Sigmoid colon (tissue), 7 donors: ENCODE data around the gene RXFP4. TPM values are rescaled to one million over a fixed set of nuclear protein-coding genes. Genes with fewer than 3 reads are reported as not detected.
"Not testable (repeated sequence)": the region's sequence is repeated elsewhere in the genome, so short reads cannot be mapped to it uniquely, and the experiment has no call there.

Experiments used
- DNase-seq: peaks from one replicate; pipeline ENCODE4 v3.0.0-alpha.2; 2019
- H3K27ac ChIP-seq, 4 donors: fragments of 200-600 bp; sonication (generic); one replicate each; pipeline ENCODE4 v1.5.1; 2016 to 2019; ENCODE audit warnings: mild to moderate bottlenecking in 1 of 4
- H3K27me3 ChIP-seq, 3 donors: fragments of 200-600 bp; sonication (generic); one replicate each; pipeline ENCODE4 v1.5.1; 2019; ENCODE audit warnings: mild to moderate bottlenecking in 1 of 3
- H3K36me3 ChIP-seq, 4 donors: fragments of 200-600 bp; sonication (generic); one replicate each; pipeline ENCODE4 v1.5.1; 2016 to 2019
- H3K4me1 ChIP-seq, 4 donors: fragments of 200-600 bp; sonication (generic); one replicate each; pipeline ENCODE4 v1.5.1; 2017 to 2019
- H3K4me3 ChIP-seq, 4 donors: fragments of 200-600 bp; sonication (generic); one replicate each; pipeline ENCODE4 v1.5.1; 2017 to 2019; ENCODE audit warnings: mild to moderate bottlenecking in 2 of 4, moderate library complexity in 1 of 4
- H3K9me3 ChIP-seq, 4 donors: fragments of 200-600 bp in 3 of 4; sonication (generic) in 3 of 4; one replicate each; pipeline versions ENCODE4 v1.5.1 to v1.6.1; 2013 to 2019
- EP300 ChIP-seq, 4 donors: sonication (generic); formaldehyde crosslinking; IDR thresholded peaks; one replicate each; pipeline ENCODE4 v1.6.1; 2017; ENCODE audit warnings: antibody characterized with exemption in 4 of 4
- POLR2A ChIP-seq, 2 donors: fragments of 450-650 bp; IDR thresholded peaks; one replicate each; pipeline ENCODE4 v1.6.1; 2016; ENCODE audit warnings: antibody characterized with exemption in 2 of 2, mild to moderate bottlenecking in 2 of 2, moderate library complexity in 2 of 2
- POLR2AphosphoS5 ChIP-seq, 4 donors: sonication (generic); formaldehyde crosslinking; IDR thresholded peaks; one replicate each; pipeline ENCODE4 v1.6.1; 2017; ENCODE audit warnings: antibody characterized with exemption in 4 of 4
- WGBS, 2 donors: extraction: QIAGEN DNeasy Blood & Tissue Kit; methylation state at CpG; one replicate each; pipeline ENCODE4 v1.1.7; 2013; 5-methylcytosine and 5-hydroxymethylcytosine counted together
- intact Hi-C: fragments of 100-400 bp; cut with DNase I; formaldehyde crosslinking; loops from one replicate; pipeline ENCODE4 v1.15.1; 2023
- polyA plus RNA-seq, 3 donors: library from polyadenylated mRNA; stranded (reverse); fragments of 200-250 nt; gene quantifications; one replicate each; pipeline ENCODE4 v1.2.3, GENCODE V29; 2013
- total RNA-seq, 4 donors: library from RNA; depleted of rRNA; stranded (reverse); fragments of >200 nt; gene quantifications; one replicate each; pipeline ENCODE4 v1.1.0, GENCODE V29; 2016
- TF ChIP-seq, protein P1 (sequence below), 4 experiments: fragments of 450-650 bp in 3 of 4; fragments of 200-600 bp in 1 of 4; IDR thresholded peaks; one replicate each; pipeline ENCODE4 v1.5.1; 2016 to 2019; ENCODE audit warnings: antibody characterized with exemption in 4 of 4, mild to moderate bottlenecking in 3 of 4, moderate library complexity in 2 of 4
- donor health status: healthy with polysubstance abuse.
- donor health status: Bipolar disorder and iron deficiency.
- donor health status: healthy.

RXFP4 gene
- total and polyA plus RNA-seq, 7 donors: 1.8 to 2.7 TPM; not detected in 5

GRCh38 chr1:155925506-155925905 lies 15.9 kb upstream of the RXFP4 start:
- Histone ChIP-seq H3K36me3 (peaks cover 60 to 100% (median 82%) of the 10 kb centered on the region in 4 donors), H3K27ac (no peak overlapping the region), H3K27me3 (no peaks in the 10 kb centered on the region), H3K4me1 (peaks cover 0 to 10% (median 7%) of the 10 kb centered on the region in 4 donors), H3K9me3 (no peaks in the 10 kb centered on the region), H3K4me3 (no peak overlapping the region)
- no peak for DNase-seq
- TF ChIP-seq POLR2A (IDR thresholded peaks at IDR 0.05) (no peak), POLR2AphosphoS5 (IDR thresholded peaks at IDR 0.05) (no peak), EP300 (IDR thresholded peaks at IDR 0.05) (no peak)
- TF ChIP-seq, protein P1, sequence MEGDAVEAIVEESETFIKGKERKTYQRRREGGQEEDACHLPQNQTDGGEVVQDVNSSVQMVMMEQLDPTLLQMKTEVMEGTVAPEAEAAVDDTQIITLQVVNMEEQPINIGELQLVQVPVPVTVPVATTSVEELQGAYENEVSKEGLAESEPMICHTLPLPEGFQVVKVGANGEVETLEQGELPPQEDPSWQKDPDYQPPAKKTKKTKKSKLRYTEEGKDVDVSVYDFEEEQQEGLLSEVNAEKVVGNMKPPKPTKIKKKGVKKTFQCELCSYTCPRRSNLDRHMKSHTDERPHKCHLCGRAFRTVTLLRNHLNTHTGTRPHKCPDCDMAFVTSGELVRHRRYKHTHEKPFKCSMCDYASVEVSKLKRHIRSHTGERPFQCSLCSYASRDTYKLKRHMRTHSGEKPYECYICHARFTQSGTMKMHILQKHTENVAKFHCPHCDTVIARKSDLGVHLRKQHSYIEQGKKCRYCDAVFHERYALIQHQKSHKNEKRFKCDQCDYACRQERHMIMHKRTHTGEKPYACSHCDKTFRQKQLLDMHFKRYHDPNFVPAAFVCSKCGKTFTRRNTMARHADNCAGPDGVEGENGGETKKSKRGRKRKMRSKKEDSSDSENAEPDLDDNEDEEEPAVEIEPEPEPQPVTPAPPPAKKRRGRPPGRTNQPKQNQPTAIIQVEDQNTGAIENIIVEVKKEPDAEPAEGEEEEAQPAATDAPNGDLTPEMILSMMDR (IDR thresholded peaks at IDR 0.05): no peak
- WGBS, 2 donors: 94% methylated on average over 2 of the region's 2 CpGs
- intact Hi-C loops: no loop called here

DNA sequence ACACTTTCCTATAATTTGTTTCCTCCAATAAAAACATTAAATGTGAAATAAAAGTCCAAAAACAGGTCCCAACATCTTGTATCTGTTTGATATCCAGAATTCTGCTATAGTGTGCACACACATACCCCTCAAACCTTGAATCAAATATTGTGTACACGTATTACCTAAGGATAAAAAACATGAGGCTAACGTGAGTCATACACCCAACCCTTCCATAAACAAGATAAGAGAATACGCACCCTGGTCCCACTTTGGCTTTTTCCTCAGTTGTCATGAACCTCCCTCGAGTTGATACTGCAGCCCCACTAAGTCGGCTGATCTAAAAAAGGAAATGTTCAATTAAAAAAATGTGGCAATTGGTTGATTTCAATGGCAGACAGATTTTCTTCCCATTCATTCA lies 12.4 kb upstream of the RXFP4 start:
- Histone ChIP-seq H3K27me3 (no peaks in the 10 kb centered on the region), H3K27ac (no peak overlapping the region), H3K4me1 (peaks cover 0 to 41% (median 40%) of the 10 kb centered on the region in 4 donors), H3K9me3 (no peaks in the 10 kb centered on the region), H3K36me3 (peaks cover 49 to 96% (median 60%) of the 10 kb centered on the region in 4 donors), H3K4me3 (no peak overlapping the region)
- DNase-seq: no peak
- 20 to 75% methylated on average over 5 of the region's 5 CpGs for WGBS, 2 donors
- no peak for TF ChIP-seq POLR2A (IDR thresholded peaks at IDR 0.05)
- TF ChIP-seq, protein P1 (IDR thresholded peaks at IDR 0.05): no peak
- TF ChIP-seq EP300 (IDR thresholded peaks at IDR 0.05): no peak
- no peak for TF ChIP-seq POLR2AphosphoS5 (IDR thresholded peaks at IDR 0.05)
- intact Hi-C loops: no loop called here

GRCh38 chr1:155930725-155931124 lies 10.7 kb upstream of the RXFP4 start:
- H3K27ac ChIP-seq, intact Hi-C loops, DNase-seq, H3K9me3 ChIP-seq, H3K4me3 ChIP-seq, H3K27me3 ChIP-seq: not testable (repeated sequence)
- H3K36me3 ChIP-seq: peaks cover 32 to 79% (median 45%) of the 10 kb centered on the region in 4 donors
- WGBS, 2 donors: 16 to 71% methylated on average over 10 of the region's 10 CpGs
- peaks cover 0 to 48% (median 47%) of the 10 kb centered on the region in 4 donors for H3K4me1 ChIP-seq

GRCh38 chr1:155931332-155932038 lies 10.0 kb upstream of the RXFP4 start:
- intact Hi-C loops: no loop called here
- H3K27me3 ChIP-seq: no peaks in the 10 kb centered on the region
- H3K27ac ChIP-seq: no peak overlapping the region
- no peak for DNase-seq
- peaks cover 0 to 48% (median 47%) of the 10 kb centered on the region in 4 donors for H3K4me1 ChIP-seq
- peak overlapping the region in 2 of 4 donors; percentile 0 to 23 for H3K4me3 ChIP-seq
- no peaks in the 10 kb centered on the region for H3K9me3 ChIP-seq
- 33 to 75% methylated on average over 7 of the region's 7 CpGs for WGBS, 2 donors
- TF ChIP-seq POLR2AphosphoS5 (IDR thresholded peaks at IDR 0.05) (no peak), POLR2A (IDR thresholded peaks at IDR 0.05) (no peak), EP300 (IDR thresholded peaks at IDR 0.05) (no peak)
- TF ChIP-seq, protein P1 (IDR thresholded peaks at IDR 0.05): no peak
- peaks cover 25 to 71% (median 38%) of the 10 kb centered on the region in 4 donors for H3K36me3 ChIP-seq

DNA sequence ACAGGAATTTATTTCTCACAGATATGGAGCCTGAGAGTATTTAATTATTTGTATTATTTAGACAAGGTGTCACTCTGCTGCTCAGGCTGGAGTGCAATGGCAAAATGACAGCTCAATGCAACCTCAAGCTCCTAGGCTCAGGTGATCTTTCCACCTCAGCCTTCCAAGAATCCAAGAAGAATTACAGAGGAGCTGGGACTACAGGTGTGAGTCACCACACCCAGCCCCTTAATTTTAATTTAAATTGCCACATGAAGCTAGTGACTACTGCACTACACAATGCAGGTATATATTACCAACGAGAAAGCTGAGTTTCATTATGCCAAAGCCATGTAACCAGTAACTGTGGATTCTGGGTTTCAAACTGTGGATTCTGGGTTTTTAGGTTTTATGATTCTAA lies 9.4 kb upstream of the RXFP4 start:
- Histone ChIP-seq H3K27ac (no peak overlapping the region), H3K36me3 (peaks cover 19 to 65% (median 32%) of the 10 kb centered on the region in 4 donors)
- DNase-seq: no peak

More for the DNA sequence above, 9.4 kb upstream of the RXFP4 start:
- 21 to 53% methylated on average over 1 of the region's 1 CpG for WGBS, 2 donors
- Histone ChIP-seq H3K4me3 (peak overlapping the region in 1 of 4 donors; percentile 3), H3K27me3 (no peaks in the 10 kb centered on the region), H3K4me1 (peaks cover 0 to 48% (median 47%) of the 10 kb centered on the region in 4 donors), H3K9me3 (no peaks in the 10 kb centered on the region)
- TF ChIP-seq, protein P1 (IDR thresholded peaks at IDR 0.05): no peak
- intact Hi-C loops: no loop called here
